ENCODE data around the gene SHC2. TPM values are rescaled to one million over a fixed set of nuclear protein-coding genes. Genes with fewer than 3 reads are reported as not detected.

Gene SHC2, protein sequence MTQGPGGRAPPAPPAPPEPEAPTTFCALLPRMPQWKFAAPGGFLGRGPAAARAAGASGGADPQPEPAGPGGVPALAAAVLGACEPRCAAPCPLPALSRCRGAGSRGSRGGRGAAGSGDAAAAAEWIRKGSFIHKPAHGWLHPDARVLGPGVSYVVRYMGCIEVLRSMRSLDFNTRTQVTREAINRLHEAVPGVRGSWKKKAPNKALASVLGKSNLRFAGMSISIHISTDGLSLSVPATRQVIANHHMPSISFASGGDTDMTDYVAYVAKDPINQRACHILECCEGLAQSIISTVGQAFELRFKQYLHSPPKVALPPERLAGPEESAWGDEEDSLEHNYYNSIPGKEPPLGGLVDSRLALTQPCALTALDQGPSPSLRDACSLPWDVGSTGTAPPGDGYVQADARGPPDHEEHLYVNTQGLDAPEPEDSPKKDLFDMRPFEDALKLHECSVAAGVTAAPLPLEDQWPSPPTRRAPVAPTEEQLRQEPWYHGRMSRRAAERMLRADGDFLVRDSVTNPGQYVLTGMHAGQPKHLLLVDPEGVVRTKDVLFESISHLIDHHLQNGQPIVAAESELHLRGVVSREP
- 10 to 100 TPM; 31.5 to 72.8 (median 48.8) TPM for total RNA-seq

DNA sequence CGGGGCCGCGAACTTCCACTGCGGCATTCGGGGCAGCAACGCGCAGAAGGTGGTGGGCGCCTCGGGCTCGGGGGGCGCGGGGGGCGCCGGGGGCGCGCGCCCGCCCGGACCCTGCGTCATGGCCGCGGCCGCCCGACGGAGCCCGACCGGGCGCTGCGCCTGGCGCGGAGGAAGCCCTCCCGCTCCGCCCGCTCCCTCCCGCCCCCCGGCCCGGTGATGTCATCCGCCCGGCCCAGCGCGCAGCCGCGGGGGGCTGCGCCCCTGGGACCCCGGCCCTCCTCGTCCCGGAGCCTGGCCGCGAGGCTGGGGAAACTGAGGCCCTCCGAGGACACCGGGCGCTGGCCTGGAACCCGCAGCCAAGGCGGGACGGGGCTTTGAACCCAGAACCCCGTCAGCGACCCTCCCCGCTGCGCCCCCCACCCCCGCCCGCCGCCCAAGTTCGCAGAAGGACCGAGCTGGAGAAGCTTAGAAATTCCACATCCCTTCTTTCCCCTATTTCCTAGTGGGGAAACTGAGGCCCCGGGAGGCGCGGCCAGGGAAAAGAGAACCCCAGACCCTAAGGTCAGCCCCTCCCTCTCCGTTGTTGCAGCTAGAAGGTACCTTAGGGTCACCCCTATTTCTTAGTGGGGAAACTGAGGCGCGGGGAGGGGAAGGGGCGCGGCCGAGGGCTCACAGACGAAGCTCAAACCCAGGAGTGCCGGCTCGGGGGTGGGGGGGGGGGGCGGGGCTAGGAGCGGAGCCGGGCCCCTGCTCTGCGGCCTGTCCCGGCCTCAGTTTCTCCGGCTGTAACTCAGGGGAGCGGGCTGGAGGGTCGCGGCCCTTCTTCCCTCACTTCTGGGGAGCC, at the start of gene SHC2:
SHC2 (minus strand) TSS at position 157 of the 844 bp plus-strand sequence; CDS start at position 120, 37 bp downstream.
- Histone ChIP-seq H3K4me3 (replicated peaks in 1 of 3) (peak within 1 kb of the TSS; percentile 7 to 88 (median 75)), H3K36me3 (no peaks in the 10 kb centered on the region), H3K27ac (peak within 1 kb of the TSS; percentile 58 to 70 (median 69)), H3K4me1 (peaks cover 4 to 7% of the 10 kb centered on the region in 2 donors), H3K27me3 (no peaks in the 10 kb centered on the region), H3K9me3 (no peaks in the 10 kb centered on the region)
- TF ChIP-seq POLR2A (IDR thresholded peaks at IDR 0.05) = peak; percentile 17 to 48
- TF ChIP-seq, protein P1, sequence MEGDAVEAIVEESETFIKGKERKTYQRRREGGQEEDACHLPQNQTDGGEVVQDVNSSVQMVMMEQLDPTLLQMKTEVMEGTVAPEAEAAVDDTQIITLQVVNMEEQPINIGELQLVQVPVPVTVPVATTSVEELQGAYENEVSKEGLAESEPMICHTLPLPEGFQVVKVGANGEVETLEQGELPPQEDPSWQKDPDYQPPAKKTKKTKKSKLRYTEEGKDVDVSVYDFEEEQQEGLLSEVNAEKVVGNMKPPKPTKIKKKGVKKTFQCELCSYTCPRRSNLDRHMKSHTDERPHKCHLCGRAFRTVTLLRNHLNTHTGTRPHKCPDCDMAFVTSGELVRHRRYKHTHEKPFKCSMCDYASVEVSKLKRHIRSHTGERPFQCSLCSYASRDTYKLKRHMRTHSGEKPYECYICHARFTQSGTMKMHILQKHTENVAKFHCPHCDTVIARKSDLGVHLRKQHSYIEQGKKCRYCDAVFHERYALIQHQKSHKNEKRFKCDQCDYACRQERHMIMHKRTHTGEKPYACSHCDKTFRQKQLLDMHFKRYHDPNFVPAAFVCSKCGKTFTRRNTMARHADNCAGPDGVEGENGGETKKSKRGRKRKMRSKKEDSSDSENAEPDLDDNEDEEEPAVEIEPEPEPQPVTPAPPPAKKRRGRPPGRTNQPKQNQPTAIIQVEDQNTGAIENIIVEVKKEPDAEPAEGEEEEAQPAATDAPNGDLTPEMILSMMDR (IDR thresholded peaks at IDR 0.05) = no peak
- DNase-seq = peak; percentile 45 to 49
- intact Hi-C loops (cut with DNase I) = no loop called here
- 1 to 2% methylated on average over 11 to 16 of the region's 85 CpGs for WGBS, 2 donors

DNA sequence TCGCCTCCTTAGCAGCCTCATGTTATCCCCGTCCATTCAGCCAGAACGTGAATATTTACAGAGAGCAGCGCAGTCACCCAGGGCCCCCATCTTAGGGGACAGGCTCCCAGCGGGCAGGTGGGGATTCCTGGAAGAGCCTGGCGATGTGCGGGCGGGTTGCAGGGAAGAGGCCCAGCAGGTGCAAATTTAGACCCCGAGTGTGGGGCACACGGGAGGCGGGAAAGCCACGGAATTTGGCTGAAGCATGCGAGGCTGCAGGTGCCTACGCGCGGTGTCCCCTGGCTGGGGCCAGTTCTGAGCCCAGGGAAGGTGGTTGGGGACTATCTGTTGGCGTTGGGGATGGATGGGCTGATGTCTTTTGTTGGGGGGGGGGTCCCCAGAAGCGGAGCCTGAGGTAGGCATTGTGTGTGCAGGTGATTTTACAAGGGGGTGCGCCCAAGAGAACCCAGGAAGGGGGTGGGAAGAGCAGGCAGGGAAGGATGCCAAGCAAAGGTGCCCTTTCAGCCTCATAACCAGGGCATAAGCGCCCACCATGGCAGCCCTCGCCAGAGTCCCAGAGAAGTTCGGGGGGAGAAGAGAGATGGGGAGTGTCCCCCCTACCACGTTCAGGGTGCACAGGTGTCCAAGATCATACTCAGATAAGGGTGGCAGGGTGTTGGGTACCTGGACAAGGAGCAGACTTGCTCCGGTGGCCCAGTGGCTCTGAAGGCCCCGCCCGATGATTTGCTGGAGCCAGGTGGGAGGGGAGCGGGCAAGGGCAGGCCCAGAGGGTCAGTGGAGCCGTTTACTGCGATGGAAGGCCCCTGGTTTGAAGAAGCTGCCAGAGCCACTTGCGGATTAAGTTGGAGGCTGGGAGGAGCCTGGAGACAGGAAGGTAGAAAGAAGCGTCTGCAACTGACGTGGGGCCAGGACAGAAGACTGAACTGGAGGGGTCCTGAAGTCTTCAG, 47.6 kb upstream of the SHC2 start:
- no peaks in the 10 kb centered on the region for H3K9me3 ChIP-seq
- no peaks in the 10 kb centered on the region for H3K36me3 ChIP-seq
- H3K4me3 ChIP-seq (replicated peaks in 1 of 3) = peak overlapping the region; percentile 69 to 99 (median 84)
- no peaks in the 10 kb centered on the region for H3K27me3 ChIP-seq
- H3K27ac ChIP-seq = no peak overlapping the region
- 59 to 67% methylated on average over 29 to 31 of the region's 32 CpGs for WGBS, 2 donors
- intact Hi-C loops (cut with DNase I) = no loop called here
- no peak for TF ChIP-seq POLR2A (IDR thresholded peaks at IDR 0.05)
- TF ChIP-seq, protein P1 (IDR thresholded peaks at IDR 0.05) = no peak
- no peak for DNase-seq
- H3K4me1 ChIP-seq = peaks cover 24 to 29% of the 10 kb centered on the region in 2 donors

DNA sequence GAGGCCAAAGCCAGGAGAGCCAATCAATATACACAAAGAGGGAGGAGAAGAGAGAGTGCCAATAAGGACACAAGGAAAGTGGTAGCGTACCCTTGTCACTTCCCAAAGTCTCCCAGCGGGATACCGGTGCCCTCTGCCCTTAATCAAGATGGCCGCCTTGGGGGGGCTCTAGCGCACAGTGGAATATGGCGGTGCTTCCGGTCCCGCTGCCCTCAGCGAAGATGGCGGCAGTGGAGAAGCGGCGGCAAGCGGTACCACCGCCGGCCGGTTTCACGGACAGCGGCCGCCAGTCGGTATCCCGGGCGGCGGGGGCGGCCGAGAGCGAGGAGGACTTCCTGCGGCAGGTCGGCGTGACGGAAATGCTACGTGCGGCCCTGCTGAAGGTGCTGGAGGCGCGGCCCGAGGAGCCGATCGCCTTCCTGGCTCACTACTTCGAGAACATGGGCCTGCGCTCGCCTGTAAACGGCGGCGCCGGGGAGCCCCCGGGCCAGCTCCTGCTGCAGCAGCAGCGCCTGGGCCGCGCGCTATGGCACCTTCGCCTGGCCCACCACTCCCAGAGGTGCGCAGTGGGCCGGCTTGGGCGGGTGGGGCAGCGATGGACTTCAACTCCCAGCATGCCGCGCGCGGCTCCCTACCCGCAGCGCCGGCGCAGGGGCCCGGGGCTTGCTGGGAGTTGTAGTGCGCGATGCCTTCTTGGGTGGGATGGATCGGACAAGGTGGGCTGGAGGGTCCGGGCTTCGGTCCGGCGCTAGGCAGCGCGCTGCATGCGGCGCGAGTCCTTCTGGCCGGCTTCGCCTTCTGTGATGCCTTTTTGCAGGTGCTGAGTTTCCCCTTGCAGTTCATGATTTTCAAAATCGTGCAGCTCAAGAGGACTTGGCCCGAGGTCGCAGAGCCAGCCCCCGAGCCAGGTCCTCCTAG, 46.7 kb upstream of the SHC2 start, which contains the start of gene TPGS1:
TPGS1 (plus strand) TSS at position 212 of the 918 bp plus-strand sequence; CDS start at position 222, 10 bp downstream.
- intact Hi-C loops (cut with DNase I) = no loop called here
- TF ChIP-seq POLR2A (IDR thresholded peaks at IDR 0.05) = peak in 1 of 2 donors; percentile 36
- TF ChIP-seq, protein P1 (IDR thresholded peaks at IDR 0.05) = peak in 1 of 6 experiments; percentile 26
- Histone ChIP-seq H3K36me3 (no peaks in the 10 kb centered on the region), H3K4me1 (peaks cover 20 to 22% of the 10 kb centered on the region in 2 donors), H3K4me3 (replicated peaks in 1 of 3) (peak within 1 kb of the TSS; percentile 69 to 99 (median 84)), H3K27me3 (no peaks in the 10 kb centered on the region), H3K27ac (peak within 1 kb of the TSS; percentile 77 to 87 (median 86)), H3K9me3 (no peaks in the 10 kb centered on the region)
- peak; percentile 63 to 71 for DNase-seq
- 1 to 2% methylated on average over 12 to 33 of the region's 81 CpGs for WGBS, 2 donors

All from thyroid gland (tissue), 4 donors.